CD4-positive, alpha-beta T cell treated with Interleukin-4 for 4 hours (primary cell): Measurements from ENCODE around the gene TMPRSS9.
"Not testable (repeated sequence)": the region's sequence is repeated elsewhere in the genome, so short reads cannot be mapped to it uniquely, and the experiment has no call there.

Experiments used
- DNase-seq: peaks from one replicate; pipeline ENCODE4 v3.0.0-alpha.2; 2020

Gene TMPRSS9

GRCh38 chr19:2343289-2343982, 16.6 kb upstream of the TMPRSS9 start:
- DNase-seq: no peak

DNA sequence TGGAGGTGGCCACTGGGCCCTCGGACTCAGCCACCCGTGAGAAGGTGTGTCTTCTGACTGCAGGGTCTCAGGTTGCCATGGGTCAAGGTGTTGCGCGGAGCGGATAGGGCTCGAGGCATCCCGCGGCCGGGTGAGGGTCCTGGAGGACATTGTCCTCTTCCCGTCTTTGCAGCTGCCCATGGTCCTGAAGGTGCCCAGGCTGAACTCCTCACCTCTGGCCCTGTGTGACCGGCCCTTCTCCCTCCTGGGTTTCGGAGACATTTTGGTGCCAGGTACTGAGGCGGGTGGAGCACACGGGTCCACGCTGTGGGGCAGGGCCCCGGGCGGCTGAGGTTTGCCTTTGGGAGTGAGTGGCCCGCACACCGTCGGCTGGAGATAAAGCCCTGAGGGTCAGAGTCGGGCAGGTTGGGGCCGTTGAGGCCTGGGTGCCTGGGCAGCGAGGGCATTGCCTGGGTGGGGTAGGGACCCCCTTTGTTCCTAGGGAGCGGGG, 15.6 kb upstream of the TMPRSS9 start:
- DNase-seq: no peak

GRCh38 chr19:2345076-2345475, 15.0 kb upstream of the TMPRSS9 start:
- DNase-seq: no peak

- DNase-seq: no peak
These were observed 14.0 kb upstream of the TMPRSS9 start for GRCh38 chr19:2345794-2346663.

GRCh38 chr19:2349818-2350217, 10.2 kb upstream of the TMPRSS9 start:
- DNase-seq: not testable (repeated sequence)

DNA sequence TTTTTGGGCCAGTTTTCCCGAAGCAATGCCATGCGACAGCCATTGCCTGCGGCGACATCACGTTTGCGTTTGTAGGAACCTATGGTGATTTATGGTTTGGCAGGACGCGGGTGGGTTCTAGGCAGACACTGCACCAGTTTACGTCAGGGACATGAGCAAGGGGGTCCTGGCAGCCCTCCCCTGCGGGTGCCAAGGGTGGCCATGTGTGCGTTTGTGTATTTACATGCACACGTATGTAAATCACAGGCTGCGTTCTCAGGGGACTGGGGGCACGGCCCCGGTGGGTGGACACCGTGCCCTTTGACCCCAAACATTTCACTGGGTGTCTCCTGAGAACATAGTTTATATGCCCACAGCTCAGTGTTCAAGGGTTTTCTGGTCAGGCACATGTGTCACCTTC, 9.4 kb upstream of the TMPRSS9 start:
- no peak for DNase-seq

DNA sequence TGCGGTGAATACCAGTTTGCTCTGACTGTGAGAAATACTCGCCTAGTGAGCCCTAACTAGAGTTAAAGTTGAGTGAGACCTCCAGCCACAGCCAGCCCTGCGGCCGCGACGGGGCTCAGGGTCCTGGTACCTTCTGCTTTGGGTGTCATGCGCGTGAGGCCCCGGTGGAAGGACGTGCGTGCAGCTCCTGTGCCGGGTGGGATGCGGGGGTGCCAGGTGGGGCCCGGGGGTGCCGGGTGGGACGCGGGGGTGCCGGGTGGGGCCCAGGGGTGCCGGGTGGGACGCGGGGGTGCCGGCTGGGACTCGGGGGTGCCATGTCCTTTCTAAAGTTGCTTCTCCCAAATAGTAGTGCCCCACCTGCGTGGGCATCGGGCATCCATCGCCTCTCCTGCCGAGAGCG, 8.5 kb upstream of the TMPRSS9 start:
- DNase-seq: no peak

GRCh38 chr19:2352121-2352520, 7.9 kb upstream of the TMPRSS9 start:
- DNase-seq: no peak

- DNase-seq: no peak
These were observed 6.7 kb upstream of the TMPRSS9 start for GRCh38 chr19:2353159-2353886.

- no peak for DNase-seq
These were observed 6.0 kb upstream of the TMPRSS9 start for GRCh38 chr19:2353887-2354592.

DNA sequence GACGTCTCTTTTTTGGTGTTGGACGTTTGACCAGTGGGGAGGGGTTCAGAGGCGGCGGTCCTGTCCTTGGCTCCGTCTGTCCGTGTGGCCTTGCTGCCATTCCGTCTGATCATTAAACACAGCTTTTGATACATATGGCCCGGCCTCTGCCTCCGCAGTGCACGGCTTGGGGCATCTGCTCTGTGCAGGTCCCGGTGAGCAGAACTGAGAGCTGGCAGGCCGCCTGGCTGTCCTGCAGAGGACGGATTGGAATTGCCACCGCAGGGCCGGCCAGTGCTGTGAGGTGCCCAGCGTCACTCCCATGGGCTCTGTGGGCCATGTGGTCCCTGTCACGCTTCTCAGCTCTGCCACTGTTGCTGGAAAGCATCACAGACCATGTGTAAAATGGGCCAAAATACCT, 5.4 kb upstream of the TMPRSS9 start:
- no peak for DNase-seq

GRCh38 chr19:2355168-2356035, 4.7 kb upstream of the TMPRSS9 start:
- DNase-seq: no peak

GRCh38 chr19:2356036-2356646, 3.9 kb upstream of the TMPRSS9 start:
- no peak for DNase-seq

DNA sequence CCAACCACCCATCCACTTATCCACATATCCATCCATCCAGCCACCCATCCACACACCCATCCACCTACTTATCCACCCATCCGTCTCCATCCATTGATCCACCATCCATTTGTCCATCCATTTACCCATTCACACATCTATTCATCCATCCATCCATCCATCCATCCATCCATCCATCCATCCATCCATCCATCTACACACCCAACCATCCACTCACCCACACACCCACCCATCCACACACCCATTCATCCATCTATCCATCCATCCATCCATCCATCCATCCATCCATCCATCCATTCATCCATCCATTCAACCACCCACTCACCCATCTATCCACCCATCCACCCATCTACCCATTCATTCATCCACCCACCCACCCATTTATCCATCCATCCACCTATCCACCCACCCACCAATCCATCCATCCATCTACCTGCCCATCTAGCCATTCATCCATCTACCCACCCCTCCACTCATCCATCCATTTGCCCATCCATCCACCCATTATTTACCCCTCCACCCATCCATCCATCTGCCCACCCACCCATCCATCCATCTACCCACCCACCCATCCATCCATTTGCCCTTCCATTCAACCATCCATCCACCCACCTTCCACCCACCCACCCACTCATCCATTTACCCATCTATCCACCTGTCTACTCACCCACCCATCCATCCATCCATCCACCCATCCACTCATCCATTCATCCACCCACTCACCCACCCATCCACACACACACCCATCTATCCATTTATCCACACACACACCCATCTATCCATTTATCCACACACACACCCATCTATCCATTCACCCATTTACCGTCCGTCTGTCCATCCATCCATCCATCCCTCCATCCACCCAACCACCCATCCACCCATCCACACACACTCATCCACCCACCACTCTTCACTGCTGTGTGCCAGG, 2.5 kb upstream of the TMPRSS9 start:
- no peak for DNase-seq

DNA sequence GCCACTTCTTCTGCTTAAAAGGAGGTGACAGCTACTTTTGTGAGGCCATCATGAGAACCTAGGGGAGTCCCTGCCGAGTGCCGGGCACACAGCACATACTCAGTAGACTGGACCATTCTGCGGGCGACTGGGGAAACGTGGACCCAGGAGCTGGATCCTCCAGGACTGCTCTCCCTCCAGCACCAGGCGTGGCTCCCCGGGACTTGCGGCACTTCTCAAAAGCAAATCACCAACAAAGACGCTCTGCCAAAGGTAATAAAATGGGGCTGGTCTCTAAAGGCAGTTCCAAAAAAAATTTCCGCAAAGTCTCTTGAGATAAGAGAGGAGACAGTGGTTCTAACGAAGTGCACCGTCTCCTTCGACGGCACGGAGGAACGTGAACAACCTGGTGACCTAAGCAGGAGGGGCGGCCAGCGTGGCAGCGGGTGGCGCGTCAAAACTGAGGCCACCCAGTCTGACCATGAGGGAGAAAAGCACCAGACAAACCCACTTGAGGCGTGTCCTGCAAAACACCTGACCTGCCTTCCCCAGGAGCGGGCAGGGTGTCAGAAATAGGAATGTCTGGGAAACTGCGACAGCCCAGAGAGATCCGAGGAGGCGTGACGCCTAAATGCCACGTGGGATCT, 1.4 kb upstream of the TMPRSS9 start:
- no peak for DNase-seq

DNA sequence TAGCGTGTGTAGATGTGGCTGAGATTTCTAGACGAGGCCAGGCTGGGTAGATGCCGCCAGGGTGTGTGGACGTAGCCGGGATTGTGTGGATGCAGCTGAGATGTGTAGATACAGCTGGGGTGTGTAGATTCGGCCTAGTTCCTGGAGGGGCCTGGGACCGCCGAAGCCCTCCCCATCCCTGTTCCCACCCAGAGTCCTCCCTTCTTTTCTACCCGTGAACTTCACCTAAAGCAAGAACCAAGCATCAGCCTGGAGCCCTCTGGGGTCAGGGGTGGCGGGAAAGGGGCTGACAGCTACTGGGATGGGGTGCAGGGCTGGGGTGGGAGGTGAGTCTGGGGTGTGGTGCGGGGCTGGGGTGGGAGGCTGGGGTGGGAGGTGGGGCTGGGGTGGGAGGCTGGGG, 768 bp downstream of the TMPRSS9 start:
- DNase-seq: no peak

GRCh38 chr19:2361246-2362045, 1.4 kb downstream of the TMPRSS9 start:
- no peak for DNase-seq

DNA sequence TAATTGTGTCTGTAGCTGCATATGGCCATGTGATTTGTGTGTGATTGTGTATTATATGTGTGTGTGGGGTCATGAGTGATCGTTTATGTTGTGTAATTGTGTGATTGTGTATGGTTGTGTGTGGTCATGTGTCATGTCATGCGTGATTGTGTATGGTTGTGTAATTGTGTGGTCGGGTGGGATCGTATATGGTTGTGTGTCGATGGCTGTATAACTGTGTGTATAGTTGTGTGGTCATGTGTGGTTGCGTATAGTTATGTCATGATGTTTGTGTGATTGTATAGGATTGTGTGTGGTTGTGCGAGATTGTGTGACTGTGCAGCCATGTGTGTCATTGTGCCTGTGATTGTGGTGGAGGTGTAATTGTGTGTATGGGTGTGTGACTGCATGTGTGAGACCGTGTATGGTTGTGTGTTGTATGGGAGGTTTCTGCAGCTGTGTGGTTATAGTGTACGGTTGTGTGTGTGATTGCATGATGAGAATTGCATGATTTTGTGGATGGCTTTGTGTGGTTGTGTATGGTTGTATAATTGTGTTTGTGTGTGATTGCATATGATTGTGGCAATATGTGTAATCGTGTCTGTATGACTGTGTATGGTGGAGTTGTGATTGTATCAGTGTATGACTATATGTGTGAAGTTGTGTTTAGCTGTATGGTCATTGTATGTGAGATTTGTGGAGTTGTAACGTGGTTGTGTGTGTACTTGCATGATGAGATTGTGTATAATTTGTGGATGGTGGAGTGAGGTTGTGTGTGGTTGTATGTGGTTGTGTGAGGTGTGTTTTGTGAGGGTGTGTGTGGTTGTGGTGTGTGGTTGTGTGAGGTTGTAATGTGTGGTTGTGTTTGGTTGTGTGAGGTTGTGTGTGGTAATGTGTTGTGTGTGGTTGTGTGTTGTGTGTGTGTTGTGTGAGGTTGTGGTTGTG, 2.2 kb downstream of the TMPRSS9 start:
- no peak for DNase-seq
